HG03432 (cell line): Measurements from ENCODE around the gene HES4.
"Not testable (repeated sequence)": the region's sequence is repeated elsewhere in the genome, so short reads cannot be mapped to it uniquely, and the experiment has no call there.

Experiments
- ATAC-seq: cut with Tn5 transposase; IDR thresholded peaks from one replicate; pipeline ENCODE4 v1.9.1; 2021; ENCODE audit warnings: mild to moderate bottlenecking, moderate library complexity; ENCODE audit not compliant: unreplicated experiment

HES4 gene

GRCh38 chr1:981491-981954 is 18.4 kb downstream of the HES4 start:
- no peak for ATAC-seq

GRCh38 chr1:980602-981395 is 19.1 kb downstream of the HES4 start:
- ATAC-seq: no peak

- no peak for ATAC-seq
These were observed 19.7 kb downstream of the HES4 start for GRCh38 chr1:980137-980571.

- ATAC-seq: no peak
These were observed 20.2 kb downstream of the HES4 start for GRCh38 chr1:979744-980072.

GRCh38 chr1:978835-979743 is 20.8 kb downstream of the HES4 start:
- no peak for ATAC-seq

GRCh38 chr1:978069-978834 is 21.6 kb downstream of the HES4 start:
- no peak for ATAC-seq

- not testable (repeated sequence) for ATAC-seq
These were observed 23.1 kb downstream of the HES4 start for GRCh38 chr1:976791-977190.

- no peak for ATAC-seq
These were observed 23.8 kb downstream of the HES4 start for GRCh38 chr1:975896-976683.

GRCh38 chr1:975365-975764 is 24.5 kb downstream of the HES4 start:
- ATAC-seq: no peak

- ATAC-seq: no peak
These were observed 25.1 kb downstream of the HES4 start for GRCh38 chr1:974687-975328.

- ATAC-seq: no peak
These were observed 25.6 kb downstream of the HES4 start for GRCh38 chr1:974293-974640.

- no peak for ATAC-seq
These were observed 26.2 kb downstream of the HES4 start for GRCh38 chr1:973459-974292.

GRCh38 chr1:972726-973458 is 27.0 kb downstream of the HES4 start:
- ATAC-seq: no peak

- no peak for ATAC-seq
These were observed 28.0 kb downstream of the HES4 start for GRCh38 chr1:971751-972506.

- ATAC-seq: no peak
These were observed 28.7 kb downstream of the HES4 start for GRCh38 chr1:970973-971730.

GRCh38 chr1:970242-970972 is 29.5 kb downstream of the HES4 start:
- no peak for ATAC-seq
